GM18858 (cell line): ENCODE data around the gene SLC25A19.

Source experiments
- ATAC-seq: cut with Tn5 transposase; IDR thresholded peaks from one replicate; pipeline ENCODE4 v1.9.1; 2021; ENCODE audit not compliant: unreplicated experiment

SLC25A19 gene

GRCh38 chr17:75289115-75289831 lies at the start of gene SLC25A19:
SLC25A19 (minus strand) TSS chr17:75289433; CDS start chr17:75286764, 2,669 bp downstream.
- ATAC-seq, result peak; percentile 80

GRCh38 chr17:75338335-75338734 lies 49.1 kb upstream of the SLC25A19 start:
- no peak for ATAC-seq

- no peak for ATAC-seq
Observed at GRCh38 chr17:75335315-75335714, 46.1 kb upstream of the SLC25A19 start.

GRCh38 chr17:75334723-75335122 lies 45.5 kb upstream of the SLC25A19 start:
- no peak for ATAC-seq

- no peak for ATAC-seq
Observed at GRCh38 chr17:75331671-75332070, 42.4 kb upstream of the SLC25A19 start.

GRCh38 chr17:75327757-75328156 lies 38.5 kb upstream of the SLC25A19 start:
- no peak for ATAC-seq

- ATAC-seq, result no peak
Observed at GRCh38 chr17:75326226-75326848, 37.1 kb upstream of the SLC25A19 start.

- ATAC-seq, result no peak
Observed at GRCh38 chr17:75325827-75326225, 36.6 kb upstream of the SLC25A19 start.

- ATAC-seq, result no peak
Observed at GRCh38 chr17:75325348-75325747, 36.1 kb upstream of the SLC25A19 start.

GRCh38 chr17:75321506-75321905 lies 32.3 kb upstream of the SLC25A19 start:
- ATAC-seq, result no peak

GRCh38 chr17:75319904-75320691 lies 30.9 kb upstream of the SLC25A19 start:
- no peak for ATAC-seq

- ATAC-seq, result no peak
Observed at GRCh38 chr17:75318615-75319222, 29.5 kb upstream of the SLC25A19 start.

GRCh38 chr17:75318211-75318610 lies 29.0 kb upstream of the SLC25A19 start:
- ATAC-seq, result no peak

GRCh38 chr17:75317671-75318070 lies 28.4 kb upstream of the SLC25A19 start:
- no peak for ATAC-seq

- ATAC-seq, result no peak
Observed at GRCh38 chr17:75316253-75316652, 27.0 kb upstream of the SLC25A19 start.

- ATAC-seq, result no peak
Observed at GRCh38 chr17:75315541-75316243, 26.5 kb upstream of the SLC25A19 start.

GRCh38 chr17:75313941-75314551 lies 24.8 kb upstream of the SLC25A19 start:
- ATAC-seq, result no peak

- ATAC-seq, result no peak
Observed at GRCh38 chr17:75308732-75309629, 19.7 kb upstream of the SLC25A19 start.

- ATAC-seq, result no peak
Observed at GRCh38 chr17:75307957-75308731, 18.9 kb upstream of the SLC25A19 start.
